Measurements from ENCODE around the gene ABT1. TPM values are rescaled to one million over a fixed set of nuclear protein-coding genes. Genes with fewer than 3 reads are reported as not detected.
A peak's percentile ranks its signal among the peaks of the same experiment; 100 is the strongest.

ABT1 gene
- total RNA-seq, 1 donor: 11.6 TPM

GRCh38 chr6:26594131-26594498, 2.6 kb upstream of the ABT1 start:
- H4K20me1 ChIP-seq (ENCODE audit: insufficient read depth, low read length): peaks cover 3% of the 10 kb centered on the region

GRCh38 chr6:26594730-26595632, 1.8 kb upstream of the ABT1 start:
- Histone ChIP-seq H3K9me3 (ENCODE audit: low read depth, low read length) (no peaks in the 10 kb centered on the region), H3K4me1 (ENCODE audit: insufficient read depth, low read length) (peaks cover 15% of the 10 kb centered on the region), H3K4me3 (ENCODE audit: insufficient read depth, low read length) (peak overlapping the region; percentile 99), H2AFZ (ENCODE audit: low read length) (peak overlapping the region; percentile 93), H3K27me3 (ENCODE audit: insufficient read depth, low read length) (peaks cover 18% of the 10 kb centered on the region), H3K79me2 (ENCODE audit: insufficient read depth, low read length) (peaks cover 21% of the 10 kb centered on the region), H3K27ac (ENCODE audit: low read depth, low read length) (peak overlapping the region; percentile 87), H3K4me2 (ENCODE audit: insufficient read depth, low read length) (peak overlapping the region; percentile 95), H4K20me1 (ENCODE audit: insufficient read depth, low read length) (peaks cover 3% of the 10 kb centered on the region), H3K36me3 (ENCODE audit: insufficient read depth, low read length) (peaks cover 18% of the 10 kb centered on the region)
- TF ChIP-seq, protein P1, sequence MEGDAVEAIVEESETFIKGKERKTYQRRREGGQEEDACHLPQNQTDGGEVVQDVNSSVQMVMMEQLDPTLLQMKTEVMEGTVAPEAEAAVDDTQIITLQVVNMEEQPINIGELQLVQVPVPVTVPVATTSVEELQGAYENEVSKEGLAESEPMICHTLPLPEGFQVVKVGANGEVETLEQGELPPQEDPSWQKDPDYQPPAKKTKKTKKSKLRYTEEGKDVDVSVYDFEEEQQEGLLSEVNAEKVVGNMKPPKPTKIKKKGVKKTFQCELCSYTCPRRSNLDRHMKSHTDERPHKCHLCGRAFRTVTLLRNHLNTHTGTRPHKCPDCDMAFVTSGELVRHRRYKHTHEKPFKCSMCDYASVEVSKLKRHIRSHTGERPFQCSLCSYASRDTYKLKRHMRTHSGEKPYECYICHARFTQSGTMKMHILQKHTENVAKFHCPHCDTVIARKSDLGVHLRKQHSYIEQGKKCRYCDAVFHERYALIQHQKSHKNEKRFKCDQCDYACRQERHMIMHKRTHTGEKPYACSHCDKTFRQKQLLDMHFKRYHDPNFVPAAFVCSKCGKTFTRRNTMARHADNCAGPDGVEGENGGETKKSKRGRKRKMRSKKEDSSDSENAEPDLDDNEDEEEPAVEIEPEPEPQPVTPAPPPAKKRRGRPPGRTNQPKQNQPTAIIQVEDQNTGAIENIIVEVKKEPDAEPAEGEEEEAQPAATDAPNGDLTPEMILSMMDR (IDR thresholded peaks at IDR 0.05; ENCODE audit: extremely low read depth, low read depth, low read length): no peak
- peak; percentile 80 for DNase-seq (ENCODE audit: insufficient read length, low spot score, missing footprints)

More at GRCh38 chr6:26594131-26594498, 2.6 kb upstream of the ABT1 start:
- Histone ChIP-seq H3K4me3 (ENCODE audit: insufficient read depth, low read length) (peak overlapping the region; percentile 22), H3K79me2 (ENCODE audit: insufficient read depth, low read length) (peaks cover 21% of the 10 kb centered on the region), H3K27ac (ENCODE audit: low read depth, low read length) (no peak overlapping the region), H3K9me3 (ENCODE audit: low read depth, low read length) (no peaks in the 10 kb centered on the region), H3K4me1 (ENCODE audit: insufficient read depth, low read length) (peaks cover 15% of the 10 kb centered on the region), H2AFZ (ENCODE audit: low read length) (no peak overlapping the region), H3K4me2 (ENCODE audit: insufficient read depth, low read length) (peak overlapping the region; percentile 95), H3K36me3 (ENCODE audit: insufficient read depth, low read length) (peaks cover 10% of the 10 kb centered on the region), H3K27me3 (ENCODE audit: insufficient read depth, low read length) (peaks cover 18% of the 10 kb centered on the region)
- DNase-seq (ENCODE audit: insufficient read length, low spot score, missing footprints): no peak
- TF ChIP-seq, protein P1 (IDR thresholded peaks at IDR 0.05; ENCODE audit: extremely low read depth, low read depth, low read length): no peak

- Histone ChIP-seq H3K36me3 (ENCODE audit: insufficient read depth, low read length) (peaks cover 18% of the 10 kb centered on the region), H3K27ac (ENCODE audit: low read depth, low read length) (peak overlapping the region; percentile 87)
- DNase-seq (ENCODE audit: insufficient read length, low spot score, missing footprints): peak; percentile 71
Observed at GRCh38 chr6:26595669-26596269, 984 bp upstream of the ABT1 start.

More at GRCh38 chr6:26595669-26596269, 984 bp upstream of the ABT1 start:
- Histone ChIP-seq H2AFZ (ENCODE audit: low read length) (peak overlapping the region; percentile 93), H3K9me3 (ENCODE audit: low read depth, low read length) (no peaks in the 10 kb centered on the region), H3K4me3 (ENCODE audit: insufficient read depth, low read length) (peak overlapping the region; percentile 99), H4K20me1 (ENCODE audit: insufficient read depth, low read length) (peaks cover 3% of the 10 kb centered on the region), H3K79me2 (ENCODE audit: insufficient read depth, low read length) (peaks cover 21% of the 10 kb centered on the region), H3K27me3 (ENCODE audit: insufficient read depth, low read length) (peaks cover 17% of the 10 kb centered on the region), H3K4me2 (ENCODE audit: insufficient read depth, low read length) (peak overlapping the region; percentile 95), H3K4me1 (ENCODE audit: insufficient read depth, low read length) (peaks cover 15% of the 10 kb centered on the region)
- TF ChIP-seq, protein P1 (IDR thresholded peaks at IDR 0.05; ENCODE audit: extremely low read depth, low read depth, low read length): peak; percentile 87

Data from osteoblast (primary cell).